Left cardiac atrium (tissue), 4 donors: Measurements from ENCODE around the gene CAMKK1. TPM values are rescaled to one million over a fixed set of nuclear protein-coding genes. Genes with fewer than 3 reads are reported as not detected.

Experiments used
- ATAC-seq, 2 donors: fragments of 200-7000 bp; cut with Tn5 transposase; one replicate each; pipeline ENCODE4 v1.9.1; 2020; ENCODE audit warnings: mild to moderate bottlenecking in 2 of 2, moderate library complexity in 2 of 2
- DNase-seq: peaks from one replicate; pipeline ENCODE4 v3.0.0-alpha.2; 2020
- intact Hi-C, 2 donors: fragments of 100-400 bp; cut with DNase I; formaldehyde crosslinking; loops; one replicate each; pipeline versions ENCODE4 v1.14.1 to v1.15.1; 2022 to 2023
- total RNA-seq, 2 donors: library from RNA; stranded (reverse); fragmentation: NEBNext Ultra II Directional; extraction: Animal tissue kit (Norgen Biotek cat#: 25700); gene quantifications; one replicate each; pipeline ENCODE4 v1.2.1, GENCODE V29; 2021
- donor health status: DM: no; HTN: yes; CAD: no.
- donor health status: DM: no; HTN: yes; CAD: no; lungs with severe emphysema.
- donor health status: DM: yes; HTN: yes; CAD: no.
- donor health status: Dilated cardiomyopathy.

The CAMKK1 gene
- total RNA-seq, 2 donors from 2014 or later, result 4.1 to 5.1 TPM

DNA sequence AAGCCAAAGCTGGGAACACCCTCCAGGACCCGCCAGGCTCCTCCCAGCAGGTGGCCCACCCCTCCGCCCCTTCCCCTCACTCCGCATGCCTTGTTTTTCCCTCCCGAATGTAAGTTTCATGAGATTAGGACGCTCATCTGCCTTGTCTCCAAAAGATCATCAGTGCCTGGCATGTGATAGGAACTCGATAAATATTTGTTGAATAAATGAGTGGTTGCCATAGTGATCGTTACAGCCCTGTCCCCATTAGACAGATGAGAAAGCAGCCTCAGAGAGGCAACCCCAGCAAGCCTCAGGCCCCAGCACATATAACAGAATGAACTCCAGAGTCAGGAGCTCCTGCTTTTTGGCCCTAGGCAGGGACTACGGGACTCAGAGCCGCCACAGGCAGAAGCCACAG is 5.0 kb downstream of the CAMKK1 start:
- no peak for ATAC-seq
- intact Hi-C loops, result no loop called here
- DNase-seq, result no peak

DNA sequence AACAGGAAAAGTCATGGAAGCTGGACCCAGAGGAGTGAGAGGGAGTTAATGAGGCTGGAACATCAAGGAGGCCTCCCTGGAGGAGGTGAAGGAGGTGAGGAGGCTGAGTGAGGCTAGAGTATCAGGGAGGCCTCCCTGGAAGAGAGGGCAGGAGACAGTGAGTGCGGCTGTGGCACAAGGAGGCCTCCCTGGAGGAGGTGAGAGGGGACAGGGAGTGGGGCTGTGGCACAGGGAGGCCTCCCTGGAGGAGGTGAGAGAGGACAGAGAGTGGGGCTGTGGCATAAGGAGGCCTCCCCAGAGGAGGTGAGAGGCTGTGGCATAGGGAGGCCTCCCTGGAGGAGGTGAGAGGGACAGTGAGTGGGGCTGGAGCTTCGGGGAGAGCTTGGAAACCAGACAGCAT is 5.5 kb downstream of the CAMKK1 start:
- ATAC-seq, result no peak
- no peak for DNase-seq
- intact Hi-C loops, result no loop called here

DNA sequence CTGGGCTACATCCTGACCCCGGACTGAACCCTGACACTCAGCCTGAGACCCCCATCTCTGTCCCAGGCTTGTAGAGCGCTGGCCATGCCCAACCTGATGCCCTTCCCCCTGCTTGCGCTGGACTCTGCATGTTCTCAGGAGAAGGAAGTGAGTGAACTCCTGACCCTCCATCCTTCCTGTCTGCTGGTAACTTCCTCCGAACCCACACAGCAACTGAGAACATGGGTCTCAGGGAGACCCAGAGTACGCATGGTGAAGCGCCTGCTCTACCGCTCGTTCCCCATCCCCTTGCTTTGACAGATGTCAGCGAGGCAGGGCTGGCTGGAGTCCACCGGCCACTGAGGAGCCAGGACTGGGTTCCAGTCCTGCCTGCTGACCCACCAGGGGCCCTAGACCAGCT is 6.1 kb downstream of the CAMKK1 start:
- peak in 1 of 2 donors; percentile 3 for ATAC-seq

DNA sequence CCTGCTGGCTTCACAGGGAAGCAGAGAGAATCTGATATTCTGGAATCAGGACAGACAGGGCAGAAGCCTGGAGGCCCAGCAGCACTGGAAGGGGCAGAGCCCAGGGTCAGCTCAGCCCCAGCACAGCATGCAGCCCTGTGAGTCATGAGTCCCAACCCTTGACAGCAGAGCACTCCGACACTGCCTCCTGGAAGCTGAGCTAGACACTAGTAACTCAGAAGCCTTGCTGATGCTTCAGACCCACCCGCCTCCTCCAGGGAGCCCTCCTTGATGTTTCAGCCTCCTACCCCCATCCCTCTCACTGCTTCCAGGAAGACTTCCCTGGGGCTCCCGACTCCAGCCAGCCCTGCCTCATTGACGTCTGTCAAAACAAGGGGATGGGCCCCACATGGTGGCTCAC is 6.9 kb downstream of the CAMKK1 start:
- intact Hi-C loops, result no loop called here
- ATAC-seq, result no peak

More for the DNA sequence above, 6.1 kb downstream of the CAMKK1 start:
- intact Hi-C loops, result no loop called here
- DNase-seq, result no peak

DNA sequence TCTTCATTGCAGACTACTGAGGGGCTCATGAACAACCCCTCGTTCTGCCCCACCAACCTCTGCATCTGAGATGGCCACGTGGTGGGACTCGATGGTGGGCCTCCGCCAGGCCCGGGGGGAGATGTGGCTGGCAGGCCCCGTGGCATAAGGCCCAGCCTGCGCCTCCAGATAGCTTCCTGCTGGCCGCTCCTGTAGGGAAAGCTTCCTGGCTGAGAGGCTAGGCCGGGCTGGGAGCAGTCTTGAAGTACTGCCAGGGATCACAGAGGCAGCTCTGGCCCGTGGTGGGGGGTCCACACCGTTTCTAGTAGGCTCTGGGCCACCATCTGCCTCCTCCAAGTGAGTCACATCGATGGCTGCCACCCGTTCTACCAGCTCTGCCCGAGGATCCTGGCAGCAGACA is 7.6 kb downstream of the CAMKK1 start:
- ATAC-seq, result no peak
- intact Hi-C loops, result no loop called here
- DNase-seq, result no peak

More for the DNA sequence above, 6.9 kb downstream of the CAMKK1 start:
- DNase-seq, result no peak

DNA sequence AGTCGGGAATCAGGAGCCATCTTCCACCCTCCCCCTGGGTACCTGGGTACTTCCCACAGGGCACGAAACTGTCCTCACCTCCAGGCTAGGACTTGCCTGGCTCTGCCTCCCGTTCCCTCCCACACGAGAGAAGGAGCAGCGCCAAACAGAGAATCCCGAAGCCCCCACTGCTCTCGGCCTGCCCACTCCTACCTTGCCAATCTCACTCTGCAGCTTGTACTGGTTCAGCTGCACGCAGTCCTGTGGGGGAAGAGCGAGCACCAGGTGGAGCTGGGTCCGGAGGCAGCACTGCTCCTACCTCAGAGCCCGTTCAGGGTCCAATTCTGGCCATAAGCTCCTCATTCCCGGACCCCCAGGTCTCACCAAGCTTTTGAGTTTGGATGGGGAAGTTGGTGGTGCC is 8.7 kb downstream of the CAMKK1 start:
- ATAC-seq (no peak), DNase-seq (no peak)
- intact Hi-C loops, result no loop called here

DNA sequence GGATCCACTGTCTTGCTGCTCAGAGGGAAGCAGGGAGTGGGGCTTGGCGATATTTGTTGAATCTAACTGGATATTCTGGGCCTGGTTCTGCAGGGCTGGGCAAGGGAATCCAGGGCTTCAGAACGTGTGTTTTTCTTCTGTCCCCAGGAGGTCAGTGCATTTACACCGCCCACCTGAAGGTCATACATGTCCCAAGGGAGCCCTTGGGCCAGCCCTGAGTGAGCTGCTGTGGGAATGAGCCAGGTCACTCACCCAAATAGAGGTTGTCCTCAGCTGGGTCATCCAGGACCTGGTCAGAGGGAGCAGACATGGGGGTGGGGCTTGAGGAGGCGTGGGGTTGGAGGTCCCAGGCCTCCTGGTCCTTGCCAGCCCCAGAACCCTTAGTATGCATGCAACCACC is 10.6 kb downstream of the CAMKK1 start:
- ATAC-seq (no peak), DNase-seq (no peak)
- intact Hi-C loops, result no loop called here

DNA sequence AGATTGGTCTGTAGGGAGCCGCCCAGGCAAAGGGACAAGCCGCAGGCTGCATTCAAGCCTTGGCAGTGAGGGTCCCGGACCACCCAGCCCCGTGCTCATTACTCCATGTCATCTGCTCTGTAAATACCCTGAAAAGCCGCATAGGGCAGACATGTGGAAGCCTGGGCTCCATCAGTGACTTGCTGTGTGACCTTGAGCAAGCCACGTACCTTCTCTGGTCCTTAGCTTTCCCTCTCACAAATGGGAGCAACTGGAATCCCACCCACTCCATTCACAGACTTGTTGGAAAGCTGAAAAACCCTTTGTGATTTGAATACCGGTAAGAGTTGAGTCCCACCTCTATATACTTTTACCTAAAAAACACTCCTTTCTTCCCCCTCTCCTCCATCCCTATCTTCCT is 11.9 kb downstream of the CAMKK1 start:
- no peak for ATAC-seq
- intact Hi-C loops, result no loop called here
- DNase-seq, result no peak

DNA sequence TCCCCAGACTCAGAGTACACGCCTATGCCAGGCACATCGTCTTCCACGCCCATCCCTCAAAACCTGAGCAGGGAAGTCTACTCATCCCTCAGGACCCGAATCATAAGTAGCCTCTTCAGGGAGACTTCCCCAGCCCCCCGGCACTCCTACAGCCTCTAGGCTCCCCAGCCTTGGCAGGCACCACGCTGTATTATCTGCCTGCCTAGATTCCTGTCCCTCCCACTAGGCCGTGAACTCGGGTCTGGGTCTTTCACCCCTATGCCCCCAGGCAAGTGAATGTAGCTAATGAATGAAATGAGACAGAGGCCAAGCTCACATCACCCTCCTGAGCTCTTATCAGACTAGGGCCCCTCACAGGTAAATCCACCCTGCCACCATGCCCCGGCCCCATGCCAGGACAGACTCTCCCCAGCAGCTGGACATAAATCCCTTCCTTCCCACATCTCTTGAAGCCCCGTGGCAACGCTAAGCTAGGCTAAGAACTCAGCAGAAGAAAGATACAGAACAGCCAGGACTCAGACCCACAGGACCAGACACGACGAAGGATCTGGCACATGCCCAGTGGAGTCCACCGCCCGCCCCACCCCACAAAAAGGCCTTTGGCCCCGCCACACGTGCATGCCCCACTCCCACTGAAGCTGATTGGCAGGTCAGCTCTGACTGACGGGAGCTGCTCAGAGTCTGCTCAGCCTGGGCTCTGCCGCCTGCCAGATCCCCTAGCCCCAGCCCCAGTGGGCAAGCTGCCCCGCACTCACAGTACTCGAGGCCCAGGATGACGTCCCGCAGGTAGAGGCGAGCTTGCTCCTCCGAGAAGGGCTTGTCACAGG is 13.0 kb downstream of the CAMKK1 start:
- DNase-seq (no peak), ATAC-seq (peak; percentile 19 to 56)
- intact Hi-C loops, result no loop called here

DNA sequence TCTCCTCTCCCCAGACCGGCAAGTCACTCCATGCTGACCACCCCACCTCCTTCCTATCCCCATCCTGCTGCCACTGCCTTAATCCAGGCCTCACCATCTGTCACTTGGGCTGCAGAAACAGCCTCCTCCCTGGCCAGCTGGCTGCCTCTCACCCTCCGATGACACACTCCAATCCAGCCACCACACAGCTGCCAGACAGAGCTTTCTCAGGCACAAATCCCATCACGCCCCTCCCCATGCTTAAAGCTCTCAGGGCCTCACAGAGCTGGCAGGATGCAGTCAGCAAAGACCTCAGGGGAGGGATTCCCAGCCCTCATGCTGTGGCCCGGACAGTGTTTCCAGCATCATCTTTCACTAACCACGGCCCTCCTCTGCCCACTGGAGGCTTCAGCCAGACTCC is 13.7 kb downstream of the CAMKK1 start:
- ATAC-seq, result peak; percentile 90 to 91
- intact Hi-C loops, result no loop called here

DNA sequence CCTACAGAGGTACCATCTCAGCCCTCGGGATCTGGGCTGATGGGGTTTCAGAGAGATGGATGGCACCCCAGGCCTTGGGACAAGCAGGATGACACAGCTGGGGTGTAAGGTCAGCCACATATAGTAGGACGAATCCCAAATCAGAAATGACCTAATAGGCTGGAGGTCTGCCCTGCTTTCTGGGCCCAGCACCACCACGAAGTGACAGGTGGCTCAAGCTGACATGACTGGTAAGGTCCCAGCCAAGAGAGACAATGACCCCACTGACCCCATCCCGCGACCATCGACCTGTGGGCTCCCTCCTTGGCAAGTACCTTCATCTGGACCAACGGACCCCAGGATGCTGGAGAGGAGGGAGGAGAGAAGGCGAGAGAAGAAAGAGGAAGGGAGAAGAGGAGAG is 15.6 kb downstream of the CAMKK1 start:
- ATAC-seq, result peak in 1 of 2 donors; percentile 32
- no peak for DNase-seq

More for the DNA sequence above, 13.7 kb downstream of the CAMKK1 start:
- peak; percentile 67 for DNase-seq

DNA sequence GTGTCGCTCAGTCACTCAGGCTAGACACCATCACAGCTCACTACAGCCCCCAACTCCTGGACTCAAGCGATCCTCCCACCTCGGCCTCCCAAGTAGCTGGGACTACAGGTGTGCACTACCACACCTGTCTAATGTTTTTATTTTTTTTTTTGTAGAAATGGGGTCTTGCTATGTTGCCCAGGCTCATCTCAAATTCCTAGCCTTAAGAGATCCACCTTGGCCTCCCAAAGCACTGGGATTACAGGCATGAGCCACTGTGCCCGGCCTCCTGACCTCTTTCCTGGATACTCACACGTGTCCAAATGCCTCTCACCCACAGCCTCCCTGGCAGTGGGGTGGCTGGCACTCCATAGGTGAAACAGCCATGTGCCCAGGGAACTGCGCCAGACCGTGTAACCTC is 17.5 kb downstream of the CAMKK1 start:
- ATAC-seq (no peak), DNase-seq (no peak)
- intact Hi-C loops, result no loop called here

More for the DNA sequence above, 15.6 kb downstream of the CAMKK1 start:
- intact Hi-C loops, result no loop called here

DNA sequence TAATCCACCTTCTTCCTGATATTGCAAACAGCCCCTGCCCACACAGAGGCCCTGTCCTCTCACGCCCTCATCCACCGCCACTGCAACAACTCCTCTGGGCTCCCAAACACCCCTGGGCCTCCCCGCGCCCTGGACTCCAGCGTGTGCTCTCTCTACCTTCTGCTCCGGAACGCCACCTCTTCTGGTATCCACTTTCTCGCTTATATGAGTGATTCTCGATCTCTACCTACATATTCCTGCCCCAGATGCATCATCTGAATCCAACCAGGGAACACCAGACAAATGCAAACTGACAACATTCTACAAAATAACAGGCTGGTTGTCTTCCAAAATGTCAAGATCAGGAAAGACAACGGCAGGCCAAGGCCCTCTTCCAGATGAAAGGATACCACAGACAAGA is 19.0 kb downstream of the CAMKK1 start:
- ATAC-seq (no peak), DNase-seq (no peak)
- intact Hi-C loops, result no loop called here

DNA sequence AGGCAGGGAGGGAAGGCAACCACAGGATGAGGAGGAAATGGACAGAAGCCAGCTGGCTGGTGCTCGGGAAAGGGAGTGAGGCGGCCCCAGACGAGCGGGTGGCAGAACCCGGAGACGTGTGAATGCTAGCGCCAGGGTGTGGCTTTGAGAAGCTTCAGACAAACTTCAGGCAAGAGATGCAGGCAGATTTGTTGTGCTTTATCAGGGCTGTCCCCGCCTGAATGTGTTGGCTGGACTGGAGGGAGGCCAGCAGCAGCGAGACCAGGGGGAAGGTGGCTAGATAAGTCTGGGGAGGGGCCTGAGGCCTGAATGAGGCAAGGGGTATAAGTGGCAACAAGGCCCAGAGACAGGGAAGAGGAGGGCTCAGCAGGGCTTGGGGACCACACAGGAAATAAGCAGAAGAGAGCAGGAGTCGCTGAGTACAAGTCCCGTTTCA is 22.0 kb downstream of the CAMKK1 start:
- intact Hi-C loops, result no loop called here
- DNase-seq (peak; percentile 83), ATAC-seq (peak; percentile 90 to 92)

DNA sequence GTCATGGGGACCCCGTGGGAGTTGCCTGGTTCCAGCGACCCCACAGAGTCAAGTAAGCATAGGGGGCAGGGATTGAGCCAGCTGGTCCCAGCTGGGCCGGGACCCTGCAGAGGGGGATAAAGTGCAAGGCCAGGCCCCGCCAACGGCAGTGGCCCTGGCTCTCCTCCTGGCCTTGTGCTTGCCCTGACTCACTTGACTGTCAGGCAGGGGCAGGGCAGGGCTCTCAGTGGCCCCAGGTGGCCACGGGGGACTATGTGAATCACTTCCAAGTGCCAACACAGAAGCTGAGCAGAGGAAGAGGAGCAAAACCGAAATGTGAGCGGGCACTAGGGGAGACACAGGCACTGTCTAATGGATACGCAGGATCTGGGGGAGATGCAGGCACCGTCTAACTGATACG is 25.2 kb downstream of the CAMKK1 start:
- intact Hi-C loops, result loop anchor here (10.0 kb wide), 2 partner anchors 47 to 137 kb away; partner anchors contain the start of gene P2RX1 (in 1 of the 2)
- ATAC-seq, result no peak
- no peak for DNase-seq

DNA sequence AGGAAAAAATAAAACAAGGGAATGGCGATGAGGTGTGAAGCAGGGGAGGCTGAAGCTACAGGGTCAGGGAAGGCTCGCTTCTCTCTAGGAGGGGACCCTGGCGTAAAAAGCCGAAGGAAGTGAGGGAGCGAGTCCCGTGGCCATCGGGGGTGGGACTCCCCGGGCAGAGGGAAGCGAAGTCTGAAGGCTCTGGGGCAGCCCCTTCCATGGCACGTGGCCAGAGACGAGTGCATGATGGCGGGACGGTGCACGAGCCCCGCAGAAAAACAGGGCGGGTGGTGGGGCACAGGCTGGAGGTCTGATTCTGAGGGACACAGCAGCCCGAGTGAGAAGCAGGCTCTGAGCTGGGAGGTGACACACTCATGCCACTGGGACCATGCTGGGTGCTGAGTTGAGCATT is 25.7 kb downstream of the CAMKK1 start:
- ATAC-seq, result no peak
- intact Hi-C loops, result loop anchor here (10.0 kb wide), 2 partner anchors 48 to 138 kb away; partner anchors contain the start of gene P2RX1 (in 1 of the 2)
- no peak for DNase-seq

DNA sequence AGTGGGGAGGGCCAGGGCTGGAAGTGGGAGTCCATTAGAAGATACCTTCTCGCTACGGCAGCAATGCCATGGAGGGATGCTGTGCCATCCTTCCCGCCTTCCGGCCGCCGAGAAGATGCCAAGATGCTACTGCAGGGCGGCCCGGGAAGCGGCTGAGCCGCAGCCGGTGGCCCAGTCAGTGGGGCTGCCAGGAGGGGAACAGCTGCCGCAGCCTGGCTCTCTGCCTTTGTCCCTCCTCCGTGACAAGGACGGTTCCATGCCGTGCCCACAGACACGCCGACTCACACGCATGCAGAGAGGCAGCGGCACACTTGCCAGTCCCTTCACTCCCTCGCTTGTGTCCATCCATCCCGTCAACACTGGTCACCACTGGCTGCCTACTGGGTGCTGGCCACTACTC is 26.6 kb downstream of the CAMKK1 start:
- ATAC-seq, result no peak
- intact Hi-C loops, result loop anchor here (10.0 kb wide), 2 partner anchors 49 to 139 kb away; partner anchors contain the start of gene P2RX1 (in 1 of the 2)
- DNase-seq, result no peak

DNA sequence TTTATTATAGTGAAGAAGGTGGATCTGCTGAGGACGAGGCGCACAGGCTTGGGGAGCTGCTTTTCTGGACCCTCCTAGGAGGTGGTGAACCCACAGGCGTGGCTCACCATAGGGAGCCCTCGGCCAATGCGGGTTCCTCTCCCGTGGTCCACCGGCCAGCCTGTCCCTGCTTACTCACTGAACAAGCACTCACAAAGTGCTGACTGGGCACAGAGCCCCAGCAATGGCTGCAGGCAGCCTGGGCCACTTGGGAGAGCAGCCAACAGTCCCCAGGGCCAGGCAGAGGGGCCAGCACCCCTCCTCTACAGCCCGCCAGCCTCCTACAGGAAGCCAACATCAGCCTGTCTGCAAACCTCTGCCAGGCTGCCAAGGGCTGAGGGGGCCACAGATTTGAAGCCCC is 27.7 kb downstream of the CAMKK1 start:
- ATAC-seq, result peak in 1 of 2 donors; percentile 56
- DNase-seq, result peak; percentile 65
- intact Hi-C loops, result loop anchor here (10.0 kb wide), 2 partner anchors 50 to 140 kb away; partner anchors contain the start of gene P2RX1 (in 1 of the 2)

DNA sequence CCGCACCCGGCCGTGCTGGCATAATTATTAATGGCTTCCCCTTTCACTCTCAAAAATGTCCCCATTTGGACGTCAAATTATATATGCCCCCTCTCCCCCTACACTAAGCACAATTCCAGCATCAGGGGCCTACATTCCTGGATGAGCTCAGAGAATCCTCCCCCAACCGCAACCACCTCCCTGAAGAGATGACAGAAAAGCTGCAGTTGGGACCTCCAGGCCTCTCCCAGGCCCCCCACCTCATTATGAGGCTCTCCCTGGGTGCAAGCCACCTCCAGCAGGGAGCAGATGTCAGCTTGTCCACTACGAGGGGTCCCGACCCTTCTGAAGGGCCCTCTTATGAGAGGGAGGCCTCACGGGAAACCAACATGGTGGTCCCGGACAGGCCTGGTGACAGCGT is 28.3 kb downstream of the CAMKK1 start:
- intact Hi-C loops, result loop anchor here (5.0 to 10.0 kb wide), 3 partner anchors 48 to 140 kb away; partner anchors contain the start of gene P2RX1 (in 1 of the 2)
- DNase-seq (no peak), ATAC-seq (no peak)
